Ovary (tissue), 9 donors: ENCODE results near the gene SAFB2. TPM values are rescaled to one million over a fixed set of nuclear protein-coding genes. Genes with fewer than 3 reads are reported as not detected.

Source experiments
- DNase-seq, 5 donors: peaks; one replicate each; pipeline ENCODE4 v3.0.0-alpha.2; 2019 to 2020
- H3K27ac ChIP-seq, 2 donors: fragments of 200-600 bp; one replicate each; pipeline versions ENCODE4 v1.5.1 to v1.8.0; 2019 to 2022
- H3K27me3 ChIP-seq: fragments of 200-600 bp; one replicate; pipeline ENCODE4 v1.8.0; 2022
- H3K36me3 ChIP-seq: fragments of 200-600 bp; sonication (generic); one replicate; pipeline ENCODE4 v1.5.1; 2019
- H3K4me1 ChIP-seq: one replicate; pipeline ENCODE4 v1.8.1; 2013; ENCODE audit warnings: mild to moderate bottlenecking, moderate library complexity; ENCODE audit not compliant: insufficient read depth
- H3K4me3 ChIP-seq: fragments of 200-600 bp; sonication (generic); one replicate; pipeline ENCODE4 v1.5.1; 2017
- H3K9me3 ChIP-seq, 2 donors: fragments of 200-600 bp in 1 of 2; sonication (generic) in 1 of 2; one replicate each; pipeline versions ENCODE4 v1.5.1 to v1.8.1; 2013 to 2019; ENCODE audit warnings: mild to moderate bottlenecking in 1 of 2, moderate library complexity in 1 of 2
- EP300 ChIP-seq: sonication (generic); formaldehyde crosslinking; IDR thresholded peaks from one replicate; pipeline ENCODE4 v1.6.1; 2017; ENCODE audit warnings: antibody characterized with exemption
- POLR2A ChIP-seq: fragments of 450-650 bp; IDR thresholded peaks from one replicate; pipeline ENCODE4 v1.6.1; 2017; ENCODE audit warnings: antibody characterized with exemption, mild to moderate bottlenecking, moderate library complexity
- WGBS, 3 donors: extraction: QIAGEN DNeasy Blood & Tissue Kit in 1 of 3; methylation state at CpG; one replicate each; pipeline versions ENCODE4 v1.1.5 to v1.1.7; 2013 to 2017; 5-methylcytosine and 5-hydroxymethylcytosine counted together
- intact Hi-C, 4 donors: fragments of 100-400 bp; cut with DNase I; formaldehyde crosslinking; loops; one replicate each; pipeline versions ENCODE4 v1.11.0 to v1.15.1; 2022 to 2023
- polyA plus RNA-seq, 2 donors: library from polyadenylated mRNA; stranded (reverse); fragments of 200-250 nt in 1 of 2; fragments of 350-450 nt in 1 of 2; fragmentation: Illumina TruSeq in 1 of 2; extraction: RNeasy Lipid Tissue Mini Kit (QIAGEN cat#74804) in 1 of 2; gene quantifications; one replicate each; pipeline ENCODE4 v1.2.3, GENCODE V29; 2013 to 2014
- total RNA-seq, 7 donors: library from RNA; depleted of rRNA in 2 of 7; stranded (reverse); fragments of >200 nt in 2 of 7; fragmentation: NEBNext Ultra II Directional in 3 of 7; extraction: Animal tissue kit (Norgen Biotek cat#: 25700) in 3 of 7; gene quantifications; one replicate each; pipeline versions ENCODE4 v1.1.0 to v1.2.4, GENCODE V29; 2016 to 2023
- TF ChIP-seq, protein P1 (sequence below), 3 donors: fragments of 450-650 bp in 2 of 3; fragments of 200-600 bp in 1 of 3; IDR thresholded peaks; one replicate each; pipeline versions ENCODE4 v1.5.1 to v1.8.0; 2016 to 2022; ENCODE audit warnings: antibody characterized with exemption in 3 of 3, mild to moderate bottlenecking in 1 of 3
- donor health status: DM: no; HTN: no; CAD: no; lungs with moderate emphysema.
- donor health status: DM: no; HTN: no; CAD: no.
- donor health status: Bipolar disorder and iron deficiency.
- donor health status: DM: yes; HTN: yes; CAD: no.
- donor health status: DM: no; HTN: no; CAD: no.
- donor health status: DM: yes; HTN: yes; CAD: no.

The SAFB2 gene
- total and polyA plus RNA-seq, 9 donors = 51.3 to 173 (median 107) TPM

DNA sequence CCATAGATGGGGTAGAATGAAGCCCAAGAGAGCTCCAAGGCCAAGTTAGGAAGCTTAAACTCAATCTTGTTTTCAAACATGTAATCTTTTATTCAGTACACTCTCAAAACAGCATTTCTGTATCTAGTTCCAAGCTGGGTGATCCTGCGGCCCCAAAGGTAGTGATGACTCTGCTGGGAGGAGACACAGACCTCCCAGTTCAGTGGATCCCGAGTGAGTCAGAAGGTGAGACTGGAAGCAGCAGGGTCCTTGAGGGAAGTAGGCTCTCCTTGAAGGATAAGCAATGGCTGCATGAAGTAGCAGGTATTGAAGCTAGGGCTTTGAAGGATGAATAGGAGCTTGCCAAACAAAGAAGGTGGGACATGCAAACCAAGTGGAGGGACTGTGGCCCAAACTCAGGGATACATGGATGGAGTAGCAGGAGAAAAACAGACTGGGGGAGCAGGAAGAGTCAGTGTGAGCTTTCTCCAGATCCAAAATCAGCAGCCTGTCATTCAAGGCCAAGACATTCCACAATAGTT is 64.4 kb downstream of the SAFB2 start:
- no peak overlapping the region for H3K4me3 ChIP-seq
- intact Hi-C loops = no loop called here
- TF ChIP-seq POLR2A = no peak
- no peak for TF ChIP-seq EP300
- TF ChIP-seq, protein P1, sequence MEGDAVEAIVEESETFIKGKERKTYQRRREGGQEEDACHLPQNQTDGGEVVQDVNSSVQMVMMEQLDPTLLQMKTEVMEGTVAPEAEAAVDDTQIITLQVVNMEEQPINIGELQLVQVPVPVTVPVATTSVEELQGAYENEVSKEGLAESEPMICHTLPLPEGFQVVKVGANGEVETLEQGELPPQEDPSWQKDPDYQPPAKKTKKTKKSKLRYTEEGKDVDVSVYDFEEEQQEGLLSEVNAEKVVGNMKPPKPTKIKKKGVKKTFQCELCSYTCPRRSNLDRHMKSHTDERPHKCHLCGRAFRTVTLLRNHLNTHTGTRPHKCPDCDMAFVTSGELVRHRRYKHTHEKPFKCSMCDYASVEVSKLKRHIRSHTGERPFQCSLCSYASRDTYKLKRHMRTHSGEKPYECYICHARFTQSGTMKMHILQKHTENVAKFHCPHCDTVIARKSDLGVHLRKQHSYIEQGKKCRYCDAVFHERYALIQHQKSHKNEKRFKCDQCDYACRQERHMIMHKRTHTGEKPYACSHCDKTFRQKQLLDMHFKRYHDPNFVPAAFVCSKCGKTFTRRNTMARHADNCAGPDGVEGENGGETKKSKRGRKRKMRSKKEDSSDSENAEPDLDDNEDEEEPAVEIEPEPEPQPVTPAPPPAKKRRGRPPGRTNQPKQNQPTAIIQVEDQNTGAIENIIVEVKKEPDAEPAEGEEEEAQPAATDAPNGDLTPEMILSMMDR (IDR thresholded peaks at IDR 0.05) = no peak
- H3K4me1 ChIP-seq = no peaks in the 10 kb centered on the region
- H3K27me3 ChIP-seq = no peaks in the 10 kb centered on the region
- no peaks in the 10 kb centered on the region for H3K36me3 ChIP-seq
- no peak for DNase-seq
- WGBS, 3 donors = 19 to 46% (median 40%) methylated on average over 2 of the region's 2 CpGs
- H3K27ac ChIP-seq = no peak overlapping the region
- peaks cover 0 to 8% of the 10 kb centered on the region in 2 donors for H3K9me3 ChIP-seq

DNA sequence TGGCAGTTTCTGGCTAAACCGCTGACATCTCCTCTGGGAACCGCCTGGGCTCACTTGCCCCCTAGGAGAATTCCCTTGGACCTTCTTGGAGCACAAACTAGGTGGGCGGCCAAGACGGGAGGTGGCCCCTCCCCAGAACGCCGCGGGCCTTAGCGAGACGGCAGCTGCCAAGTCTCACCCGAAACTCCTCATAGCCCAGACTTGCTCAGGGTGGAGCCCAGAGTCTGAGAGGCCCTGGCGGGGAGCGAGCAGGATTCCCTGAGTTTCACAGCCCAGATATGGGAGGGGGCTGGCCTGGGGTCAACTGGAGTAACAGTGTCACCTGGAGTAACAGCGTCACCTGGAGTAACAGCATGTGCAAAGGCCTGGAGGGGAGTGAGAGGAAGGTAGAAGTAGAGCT is 64.9 kb downstream of the SAFB2 start:
- Histone ChIP-seq H3K27me3 (no peaks in the 10 kb centered on the region), H3K4me3 (no peak overlapping the region), H3K27ac (no peak overlapping the region), H3K36me3 (no peaks in the 10 kb centered on the region), H3K4me1 (no peaks in the 10 kb centered on the region), H3K9me3 (peaks cover 0 to 8% of the 10 kb centered on the region in 2 donors)
- WGBS, 3 donors = 11 to 19% (median 15%) methylated on average over 13 of the region's 13 CpGs
- TF ChIP-seq POLR2A (no peak), EP300 (no peak)
- TF ChIP-seq, protein P1 (IDR thresholded peaks at IDR 0.05) = no peak
- no peak for DNase-seq
- intact Hi-C loops = no loop called here

DNA sequence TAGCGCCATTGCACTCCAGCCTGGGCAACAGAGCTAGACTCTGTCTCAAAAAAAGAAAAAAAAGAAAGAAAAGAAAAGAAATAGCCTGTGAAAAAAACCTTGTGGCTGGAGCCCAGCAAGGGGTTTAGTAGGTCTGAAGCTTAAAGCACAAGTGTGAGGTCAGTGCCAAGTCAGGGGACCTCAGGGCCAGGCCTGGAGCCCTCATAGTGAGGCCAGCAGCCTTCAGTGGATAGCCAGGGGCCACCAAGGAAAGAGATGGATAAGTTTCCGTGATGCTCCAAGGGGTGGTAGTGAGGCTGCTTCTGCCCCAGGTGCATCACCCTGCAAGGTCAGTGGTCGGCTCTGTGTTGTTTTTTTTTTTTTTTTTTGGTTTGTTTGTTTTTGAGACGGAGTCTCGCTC is 67.7 kb downstream of the SAFB2 start:
- intact Hi-C loops = no loop called here
- Histone ChIP-seq H3K4me1 (no peaks in the 10 kb centered on the region), H3K4me3 (no peak overlapping the region), H3K27ac (no peak overlapping the region), H3K36me3 (no peaks in the 10 kb centered on the region), H3K27me3 (no peaks in the 10 kb centered on the region), H3K9me3 (no peaks in the 10 kb centered on the region)
- no peak for DNase-seq
- TF ChIP-seq EP300 (no peak), POLR2A (no peak)
- TF ChIP-seq, protein P1 (IDR thresholded peaks at IDR 0.05) = no peak
- WGBS, 3 donors = 75 to 81% (median 76%) methylated on average over 5 of the region's 5 CpGs

DNA sequence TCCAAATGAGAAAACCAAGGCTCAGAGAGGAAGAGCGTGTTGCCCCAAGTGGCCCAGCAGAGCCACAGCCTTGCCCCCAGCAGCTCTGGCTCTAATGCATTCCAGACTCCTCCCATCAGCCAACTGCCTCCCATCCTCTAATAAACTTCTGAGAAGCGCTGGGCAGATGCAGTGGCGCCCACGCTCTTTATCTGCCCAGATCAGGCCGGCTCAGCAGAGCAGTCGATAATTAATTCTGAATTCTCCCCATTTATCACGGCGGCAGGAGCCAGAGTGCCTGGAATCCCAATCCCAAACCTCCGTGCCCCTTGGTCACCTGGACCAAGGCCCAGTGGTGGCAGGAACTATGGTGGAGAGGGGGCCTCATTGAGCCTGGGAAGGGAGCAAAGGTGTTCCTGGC is 68.7 kb downstream of the SAFB2 start:
- 66 to 67% (median 67%) methylated on average over 9 of the region's 9 CpGs for WGBS, 3 donors

More for the DNA sequence above, 68.7 kb downstream of the SAFB2 start:
- intact Hi-C loops = no loop called here
- TF ChIP-seq POLR2A (no peak), EP300 (no peak)
- TF ChIP-seq, protein P1 (IDR thresholded peaks at IDR 0.05) = no peak
- Histone ChIP-seq H3K27ac (no peak overlapping the region), H3K9me3 (no peaks in the 10 kb centered on the region), H3K27me3 (no peaks in the 10 kb centered on the region), H3K4me3 (no peak overlapping the region), H3K36me3 (no peaks in the 10 kb centered on the region), H3K4me1 (no peaks in the 10 kb centered on the region)
- DNase-seq = no peak
